ENCODE data around the gene EPRS1. TPM values are rescaled to one million over a fixed set of nuclear protein-coding genes. Genes with fewer than 3 reads are reported as not detected.
"Not testable (repeated sequence)": the region's sequence is repeated elsewhere in the genome, so short reads cannot be mapped to it uniquely, and the experiment has no call there.

The EPRS1 gene
- total and polyA plus RNA-seq, 2 of the 4 experiments (the other 2 are of a cell fraction) = 48.0 to 159 TPM

- H2AFZ ChIP-seq (replicated peaks; ENCODE audit: low read length, poor library complexity); H3K9me1 ChIP-seq (ENCODE audit: insufficient read depth, low read length); H4K8ac ChIP-seq (ENCODE audit: low read depth in 2 of 2, low read length in 2 of 2); H3K9ac ChIP-seq (ENCODE audit: low read depth, low read length); dilution Hi-C loops (cut with HindIII; ENCODE audit: low sequenced_read_pairs, unreplicated experiment); in situ Hi-C loops (cut with MboI; ENCODE audit: low sequenced_read_pairs); H3K23ac ChIP-seq (ENCODE audit: low read depth, low read length); H3K14ac ChIP-seq (replicated peaks; ENCODE audit: low read depth, low read length); H3K9me3 ChIP-seq (ENCODE audit: control insufficient read depth, insufficient read depth, low read length); H3K27me3 ChIP-seq (ENCODE audit: control insufficient read depth, insufficient read depth, low read length); H2BK120ac ChIP-seq (ENCODE audit: low read depth, low read length); H3K4ac ChIP-seq (ENCODE audit: low read depth, low read length); H2BK15ac ChIP-seq (ENCODE audit: low read depth, low read length); H3K4me2 ChIP-seq (ENCODE audit: low read depth, low read length); H2AK5ac ChIP-seq (ENCODE audit: low read depth, low read length); intact Hi-C loops (cut with micrococcal nuclease); H3K18ac ChIP-seq (ENCODE audit: low read depth, low read length); H3K4me3 ChIP-seq (ENCODE audit: insufficient read depth, low read depth, low read length); H2BK5ac ChIP-seq (ENCODE audit: low read depth, low read length, poor library complexity, severe bottlenecking); H4K91ac ChIP-seq (ENCODE audit: insufficient read depth, low read depth, low read length); H3K27ac ChIP-seq (ENCODE audit: insufficient read depth, low read length); H2BK20ac ChIP-seq (ENCODE audit: low read depth, low read length); DNase-seq; H3K56ac ChIP-seq (ENCODE audit: extremely low read depth, insufficient read depth, low read length); ATAC-seq (ENCODE audit: low read depth); H4K5ac ChIP-seq (ENCODE audit: low read depth, low read length); H2AK9ac ChIP-seq (replicated peaks; ENCODE audit: low read depth, low read length, poor library complexity); H3K4me1 ChIP-seq (ENCODE audit: control insufficient read depth, insufficient read depth, low read length); BruUV-seq (replicated peaks): not testable (repeated sequence)
- TF ChIP-seq CTCF (conservative IDR thresholded peaks at IDR 0.05; ENCODE audit: low read depth, low read length) = 0 out of 2 replicates have a peak, but pooled peaks have one; percentile 5
- ChIA-PET POLR2A (ENCODE audit: unreplicated experiment) (interaction anchor here (0.6 kb wide), 1 partner anchor 40 kb away, joined by 3 read pairs; no protein-coding TSS in a partner anchor), CTCF (interaction anchor here (0.7 kb wide), 1 partner anchor 92 kb away, joined by 4 read pairs; no protein-coding TSS in a partner anchor)
- no CpG with 5 or more reads among the region's 3 CpGs for WGBS, 2 experiments (ENCODE audit: extremely low coverage in 2 of 2, insufficient read length in 1 of 2)
- Histone ChIP-seq H3K36me3 (ENCODE audit: control insufficient read depth, insufficient read depth, low read length) (peaks cover 19% of the 10 kb centered on the region), H3K79me1 (ENCODE audit: low read depth in 1 of 2, low read length in 2 of 2) (peaks cover 3 to 22% of the 10 kb centered on the region in 2 experiments; a peak in 3 of 4 replicates), H4K20me1 (ENCODE audit: insufficient read depth, low read length) (peaks cover 27% of the 10 kb centered on the region)
Measured at GRCh38 chr1:220037810-220038209, 8.5 kb downstream of the EPRS1 start.
